ENCODE results near the gene MEIOSIN. TPM values are rescaled to one million over a fixed set of nuclear protein-coding genes. Genes with fewer than 3 reads are reported as not detected.

MEIOSIN gene
- total and polyA plus RNA-seq, 4 experiments from 2014 or later: not detected

GRCh38 chr19:45766296-45766868 is 33.1 kb downstream of the MEIOSIN start:
- intact Hi-C loops (cut with micrococcal nuclease): loop anchor here (5.0 kb wide), 1 partner anchor 49 kb away; no protein-coding TSS in a partner anchor
- H3K4me3 ChIP-seq (ENCODE audit: low read length in 2 of 2): no peak overlapping the region
- no peak overlapping the region for H3K27ac Mint-ChIP-seq

GRCh38 chr19:45766869-45767346 is 33.7 kb downstream of the MEIOSIN start:
- Mint-ChIP-seq H3K27me3 (peaks cover 1 to 13% of the 10 kb centered on the region in 2 donors), H3K9me3 (peaks cover 0 to 3% (median 0%) of the 10 kb centered on the region in 8 donors), H3K4me1 (peaks cover 1 to 26% (median 4%) of the 10 kb centered on the region in 4 donors), H3K4me3 (peak overlapping the region in 4 of 8 donors; percentile 51 to 59 (median 56)), H3K27ac (no peak overlapping the region), H3K36me3 (peaks cover 0 to 2% of the 10 kb centered on the region in 2 donors)
- no peaks in the 10 kb centered on the region for H3K36me3 ChIP-seq (ENCODE audit: insufficient read depth, low read length)
- no peaks in the 10 kb centered on the region for H3K9me3 ChIP-seq (ENCODE audit: control insufficient read depth in 1 of 2, low read length in 2 of 2)
- intact Hi-C loops (cut with micrococcal nuclease): loop anchor here (5.0 kb wide), 1 partner anchor 50 kb away; no protein-coding TSS in a partner anchor
- H3K27ac ChIP-seq (ENCODE audit: low read depth, low read length): no peak overlapping the region
- no peak for DNase-seq
- H3K27me3 ChIP-seq (ENCODE audit: insufficient read depth, low read length): no peaks in the 10 kb centered on the region
- ChIA-PET POLR2A (ENCODE audit: partially characterized antibody) (interaction anchor here (6.9 kb wide), 1 partner anchor 33 kb away, joined by 84 read pairs; no protein-coding TSS in a partner anchor), CTCF (ENCODE audit: partially characterized antibody) (interaction anchor here (1.3 to 5.3 kb wide), 2 partner anchors 12 to 31 kb away, joined by 4 to 238 read pairs; partner anchors contain the start of gene DMWD)
- H3K4me3 ChIP-seq (ENCODE audit: low read length in 2 of 2): no peak overlapping the region
- peaks cover 22% of the 10 kb centered on the region for H3K4me1 ChIP-seq (ENCODE audit: insufficient read depth, low read length)

More at GRCh38 chr19:45766296-45766868, 33.1 kb downstream of the MEIOSIN start:
- Histone ChIP-seq H3K4me1 (ENCODE audit: insufficient read depth, low read length) (peaks cover 22% of the 10 kb centered on the region), H3K27me3 (ENCODE audit: insufficient read depth, low read length) (no peaks in the 10 kb centered on the region), H3K27ac (ENCODE audit: low read depth, low read length) (no peak overlapping the region), H3K36me3 (ENCODE audit: insufficient read depth, low read length) (no peaks in the 10 kb centered on the region), H3K9me3 (ENCODE audit: control insufficient read depth in 1 of 2, low read length in 2 of 2) (no peaks in the 10 kb centered on the region)
- POLR2A ChIA-PET (ENCODE audit: partially characterized antibody): no interaction called here
- Mint-ChIP-seq H3K4me1 (peaks cover 1 to 26% (median 4%) of the 10 kb centered on the region in 4 donors), H3K9me3 (peaks cover 0 to 3% (median 0%) of the 10 kb centered on the region in 8 donors), H3K27me3 (peaks cover 1 to 13% of the 10 kb centered on the region in 2 donors), H3K4me3 (no peak overlapping the region), H3K36me3 (peaks cover 0 to 2% of the 10 kb centered on the region in 2 donors)
- no peak for DNase-seq
- CTCF ChIA-PET (ENCODE audit: partially characterized antibody): interaction anchor here (5.3 kb wide), 1 partner anchor 32 kb away, joined by 238 read pairs; the partner anchor contains the start of gene DMWD

GRCh38 chr19:45767410-45767880 is 34.2 kb downstream of the MEIOSIN start:
- Histone ChIP-seq H3K4me1 (ENCODE audit: insufficient read depth, low read length) (peaks cover 22% of the 10 kb centered on the region), H3K36me3 (ENCODE audit: insufficient read depth, low read length) (no peaks in the 10 kb centered on the region), H3K27ac (ENCODE audit: low read depth, low read length) (no peak overlapping the region), H3K9me3 (ENCODE audit: control insufficient read depth in 1 of 2, low read length in 2 of 2) (no peaks in the 10 kb centered on the region), H3K4me3 (ENCODE audit: low read length in 2 of 2) (no peak overlapping the region), H3K27me3 (ENCODE audit: insufficient read depth, low read length) (no peaks in the 10 kb centered on the region)
- intact Hi-C loops (cut with micrococcal nuclease): loop anchor here (5.0 kb wide), 1 partner anchor 50 kb away; no protein-coding TSS in a partner anchor
- peaks cover 1 to 14% of the 10 kb centered on the region in 2 donors for H3K27me3 Mint-ChIP-seq
- H3K4me3 Mint-ChIP-seq: peak overlapping the region in 5 of 8 donors; percentile 34 to 61 (median 52)
- peaks cover 0 to 3% (median 0%) of the 10 kb centered on the region in 8 donors for H3K9me3 Mint-ChIP-seq
- no peak for DNase-seq
- peaks cover 0 to 4% of the 10 kb centered on the region in 2 donors for H3K36me3 Mint-ChIP-seq
- H3K27ac Mint-ChIP-seq: no peak overlapping the region
- ChIA-PET POLR2A (ENCODE audit: partially characterized antibody) (interaction anchor here (1.7 to 6.9 kb wide), 3 partner anchors 32 to 75 kb away, joined by 9 to 84 read pairs (median 23); partner anchors contain the start of genes QPCTL and SNRPD2), CTCF (ENCODE audit: partially characterized antibody) (interaction anchor here (1.3 to 5.3 kb wide), 2 partner anchors 12 to 31 kb away, joined by 4 to 238 read pairs; partner anchors contain the start of gene DMWD)
- H3K4me1 Mint-ChIP-seq: peaks cover 1 to 30% (median 5%) of the 10 kb centered on the region in 4 donors

GRCh38 chr19:45767881-45768654 is 34.8 kb downstream of the MEIOSIN start:
- H3K27ac ChIP-seq (ENCODE audit: low read depth, low read length): no peak overlapping the region
- Mint-ChIP-seq H3K4me3 (peak overlapping the region; percentile 57 to 79 (median 70)), H3K9me3 (peaks cover 0 to 3% (median 0%) of the 10 kb centered on the region in 8 donors), H3K27me3 (peaks cover 1 to 14% of the 10 kb centered on the region in 2 donors), H3K4me1 (peaks cover 1 to 30% (median 5%) of the 10 kb centered on the region in 4 donors), H3K36me3 (peaks cover 0 to 4% of the 10 kb centered on the region in 2 donors), H3K27ac (no peak overlapping the region)
- no peaks in the 10 kb centered on the region for H3K36me3 ChIP-seq (ENCODE audit: insufficient read depth, low read length)
- peak overlapping the region in 1 of 2 donors; percentile 71 for H3K4me3 ChIP-seq (ENCODE audit: low read length in 2 of 2)
- ChIA-PET POLR2A (ENCODE audit: partially characterized antibody) (interaction anchor here (0.6 to 6.9 kb wide), 9 partner anchors 11 to 1412 kb away, joined by 3 to 84 read pairs (median 21); partner anchors contain the start of genes DMWD, FBXO46, QPCTL and SNRPD2), CTCF (ENCODE audit: partially characterized antibody) (interaction anchor here (1.3 to 5.3 kb wide), 4 partner anchors 11 to 227 kb away, joined by 3 to 238 read pairs (median 6); partner anchors contain the start of genes CCDC61, DMWD and FBXO46)
- intact Hi-C loops (cut with micrococcal nuclease): loop anchor here (2.0 to 5.0 kb wide), 2 partner anchors 51 to 125 kb away; no protein-coding TSS in a partner anchor
- no peaks in the 10 kb centered on the region for H3K27me3 ChIP-seq (ENCODE audit: insufficient read depth, low read length)
- H3K4me1 ChIP-seq (ENCODE audit: insufficient read depth, low read length): peaks cover 22% of the 10 kb centered on the region
- H3K9me3 ChIP-seq (ENCODE audit: control insufficient read depth in 1 of 2, low read length in 2 of 2): no peaks in the 10 kb centered on the region
- DNase-seq: peak in 1 of 5 donors; percentile 36

GRCh38 chr19:45768655-45768983 is 35.4 kb downstream of the MEIOSIN start:
- H3K27ac Mint-ChIP-seq: peak overlapping the region in 3 of 7 donors; percentile 17 to 93 (median 72)
- H3K9me3 Mint-ChIP-seq: peaks cover 0 to 3% (median 0%) of the 10 kb centered on the region in 8 donors
- Histone ChIP-seq H3K9me3 (ENCODE audit: control insufficient read depth in 1 of 2, low read length in 2 of 2) (no peaks in the 10 kb centered on the region), H3K36me3 (ENCODE audit: insufficient read depth, low read length) (no peaks in the 10 kb centered on the region), H3K4me3 (ENCODE audit: low read length in 2 of 2) (peak overlapping the region; percentile 71 to 73), H3K27me3 (ENCODE audit: insufficient read depth, low read length) (no peaks in the 10 kb centered on the region), H3K27ac (ENCODE audit: low read depth, low read length) (peak overlapping the region; percentile 47), H3K4me1 (ENCODE audit: insufficient read depth, low read length) (peaks cover 22% of the 10 kb centered on the region)
- DNase-seq: peak in 3 of 5 donors; percentile 24 to 33 (median 31)
- peaks cover 1 to 14% of the 10 kb centered on the region in 2 donors for H3K27me3 Mint-ChIP-seq
- ChIA-PET CTCF (ENCODE audit: partially characterized antibody) (interaction anchor here (0.8 to 5.3 kb wide), 12 partner anchors 8 to 227 kb away, joined by 3 to 238 read pairs (median 6); partner anchors contain the start of genes CCDC61, DMPK, DMWD and FBXO46), POLR2A (ENCODE audit: partially characterized antibody) (interaction anchor here (1.7 to 6.9 kb wide), 9 partner anchors 11 to 117 kb away, joined by 7 to 84 read pairs (median 21); partner anchors contain the start of genes DMWD, FBXO46, IRF2BP1 and QPCTL)
- peaks cover 0 to 4% of the 10 kb centered on the region in 2 donors for H3K36me3 Mint-ChIP-seq
- peaks cover 1 to 30% (median 5%) of the 10 kb centered on the region in 4 donors for H3K4me1 Mint-ChIP-seq
- intact Hi-C loops (cut with micrococcal nuclease): loop anchor here (2.0 to 5.0 kb wide), 2 partner anchors 51 to 126 kb away; no protein-coding TSS in a partner anchor
- H3K4me3 Mint-ChIP-seq: peak overlapping the region; percentile 84 to 92 (median 86)
